Right cardiac atrium (tissue), 5 donors: Measurements from ENCODE around the gene DIS3L2. TPM values are rescaled to one million over a fixed set of nuclear protein-coding genes. Genes with fewer than 3 reads are reported as not detected.

ENCODE experiments used
- microRNA-seq, 2 donors: library from miRNA; unstranded; fragments of <30 nt; microRNA quantifications; one replicate each; pipeline ENCODE4 v1.2.0, GENCODE V29; 2020 to 2021
- polyA plus RNA-seq: library from polyadenylated mRNA; stranded (reverse); fragments of 200-250 nt; gene quantifications from one replicate; pipeline ENCODE4 v1.2.3, GENCODE V29; 2013
- total RNA-seq, 4 donors: library from RNA; stranded (reverse); fragmentation: NEBNext Ultra II Directional; extraction: Animal tissue kit (Norgen Biotek cat#: 25700); gene quantifications; one replicate each; pipeline ENCODE4 v1.2.1, GENCODE V29; 2021
- donor health status: healthy with polysubstance abuse.
- donor health status: DM: no; HTN: yes; CAD: no.
- donor health status: DM: no; HTN: no; CAD: no.
- donor health status: DM: no; HTN: yes; CAD: no; lungs with severe emphysema.
- donor health status: DM: yes; HTN: yes; CAD: no.

Gene DIS3L2
- total and polyA plus RNA-seq, 5 donors, result 11.0 to 25.4 (median 20.5) TPM

Small RNA genes within 50 kb of the gene (microRNA-seq; reads per million reads assigned to microRNA genes)
- 0 reads per million in 2 donors for gene MIR562

Other genes with a start within 250 kb of the DIS3L2 start
- gene PDE6D, start 180.4 kb upstream of the DIS3L2 start, total RNA-seq, result 10 to 100 TPM; 13.3 to 17.9 (median 16.4) TPM
- 24.3 TPM for gene PDE6D, start 180.4 kb upstream of the DIS3L2 start, polyA plus RNA-seq
- gene COPS7B, start 175.3 kb upstream of the DIS3L2 start, total RNA-seq, result 10 to 100 TPM; 16.2 to 21.7 (median 19.3) TPM
- gene COPS7B, start 175.3 kb upstream of the DIS3L2 start, polyA plus RNA-seq, result 17.7 TPM
- gene NPPC, start 35.3 kb upstream of the DIS3L2 start, total RNA-seq, result 10 to 100 TPM in 1 of 4 donors, 1 to 10 TPM in 3; 2.1 to 14.0 (median 3.4) TPM
- gene NPPC, start 35.3 kb upstream of the DIS3L2 start, polyA plus RNA-seq, result 1.7 TPM